Activated naive CD8-positive, alpha-beta T cell (primary cell): ENCODE results near the gene KIAA0513.

Source experiments
- H3K27ac Mint-ChIP-seq: one replicate; pipeline ENCODE4 v1.8.0; 2021; ENCODE audit warnings: mixed read lengths
- H3K27me3 Mint-ChIP-seq: one replicate; pipeline ENCODE4 v1.8.0; 2021; ENCODE audit warnings: mixed read lengths
- H3K36me3 Mint-ChIP-seq: one replicate; pipeline ENCODE4 v1.8.0; 2021; ENCODE audit warnings: mixed read lengths
- H3K4me1 Mint-ChIP-seq: one replicate; pipeline ENCODE4 v1.8.0; 2021; ENCODE audit warnings: low read depth, mixed read lengths
- H3K4me3 Mint-ChIP-seq: one replicate; pipeline ENCODE4 v1.8.0; 2021; ENCODE audit warnings: mild to moderate bottlenecking, mixed read lengths
- H3K9me3 Mint-ChIP-seq: one replicate; pipeline ENCODE4 v1.8.0; 2021; ENCODE audit warnings: low read depth, mixed read lengths

The KIAA0513 gene

DNA sequence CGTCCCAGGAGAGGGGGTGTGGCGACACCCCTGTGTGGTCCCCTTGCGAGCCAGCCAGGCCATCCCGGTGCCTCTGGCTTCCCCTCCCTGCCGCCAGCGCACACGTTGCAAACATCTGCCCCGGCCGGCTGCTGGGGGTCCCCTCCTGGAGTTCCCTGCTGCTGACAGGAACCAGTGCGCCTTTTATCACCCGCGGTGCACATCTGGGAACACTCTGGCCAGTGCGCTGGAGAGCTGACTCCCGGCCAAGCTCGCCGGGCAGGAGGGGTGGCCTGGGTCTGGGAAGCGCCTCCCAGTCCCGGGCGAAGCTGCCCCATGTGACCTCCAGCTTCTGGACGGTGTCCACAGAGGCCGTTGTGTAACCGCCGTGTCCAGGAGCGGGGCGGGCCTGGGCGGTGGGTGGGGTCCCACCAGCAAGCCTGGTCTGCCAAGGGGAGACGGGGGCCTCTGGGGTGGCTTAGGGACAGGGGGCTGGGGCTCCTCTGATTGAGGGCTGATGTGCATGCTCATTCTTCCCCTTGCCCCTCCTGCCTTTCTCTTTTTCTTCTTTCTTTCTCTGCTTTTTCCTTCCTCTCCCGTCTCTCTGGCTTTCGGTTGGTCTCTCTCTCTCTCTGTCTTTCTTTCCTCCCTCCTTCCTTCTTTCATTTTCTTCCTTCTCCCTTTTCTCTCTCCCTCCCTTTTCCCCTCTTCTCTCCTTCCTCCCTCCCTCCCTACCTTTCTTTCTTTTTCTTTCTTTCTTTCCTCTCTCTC is 109.9 kb downstream of the KIAA0513 start:
- H3K4me1 Mint-ChIP-seq: peaks cover 7% of the 10 kb centered on the region
- no peak overlapping the region for H3K27ac Mint-ChIP-seq
- no peaks in the 10 kb centered on the region for H3K36me3 Mint-ChIP-seq
- H3K4me3 Mint-ChIP-seq: peak overlapping the region; percentile 31
- no peaks in the 10 kb centered on the region for H3K9me3 Mint-ChIP-seq
- H3K27me3 Mint-ChIP-seq: peaks cover 23% of the 10 kb centered on the region

DNA sequence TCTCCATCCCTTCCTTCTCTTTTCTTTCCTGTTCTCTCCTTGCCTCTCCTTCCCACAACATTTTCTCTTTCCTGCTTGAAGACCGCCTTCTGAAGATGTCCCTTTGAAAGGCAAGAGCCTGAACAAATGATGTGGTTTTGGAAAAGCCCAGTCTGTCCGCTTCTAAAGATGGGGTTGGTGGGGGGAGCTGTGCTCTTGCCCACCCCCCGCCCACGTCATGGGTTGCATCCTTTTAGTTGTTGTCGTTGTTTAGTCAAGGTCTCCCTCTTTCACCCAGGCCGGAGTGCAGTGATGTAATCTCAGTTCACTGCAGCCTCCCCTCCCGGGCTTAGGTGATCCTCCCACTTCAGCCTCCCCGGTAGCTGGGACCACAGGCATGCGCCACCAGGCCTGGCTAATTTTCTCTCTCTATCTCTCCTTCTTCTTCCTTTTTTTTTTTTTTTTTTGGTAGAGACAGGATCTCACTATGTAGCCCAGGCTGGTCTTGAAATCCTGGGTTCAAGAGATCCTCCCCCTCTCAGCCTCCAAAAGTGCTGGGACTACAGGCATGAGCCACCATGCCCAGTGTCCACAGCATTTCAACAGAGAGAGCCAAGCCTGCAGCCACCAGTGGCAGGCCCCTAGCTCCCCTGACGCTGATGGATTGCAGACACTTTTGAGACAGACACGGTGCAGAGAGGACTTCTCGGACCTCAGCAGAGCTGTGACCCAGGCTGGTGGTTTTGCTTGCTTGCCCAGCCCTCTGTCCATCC is 110.7 kb downstream of the KIAA0513 start:
- Mint-ChIP-seq H3K27me3 (peaks cover 23% of the 10 kb centered on the region), H3K27ac (no peak overlapping the region), H3K4me1 (peaks cover 7% of the 10 kb centered on the region), H3K36me3 (no peaks in the 10 kb centered on the region), H3K4me3 (peak overlapping the region; percentile 31), H3K9me3 (no peaks in the 10 kb centered on the region)

- H3K4me3 Mint-ChIP-seq: no peak overlapping the region
- H3K4me1 Mint-ChIP-seq: peaks cover 7% of the 10 kb centered on the region
- no peak overlapping the region for H3K27ac Mint-ChIP-seq
- no peaks in the 10 kb centered on the region for H3K9me3 Mint-ChIP-seq
- no peaks in the 10 kb centered on the region for H3K36me3 Mint-ChIP-seq
- peaks cover 23% of the 10 kb centered on the region for H3K27me3 Mint-ChIP-seq
Measured at GRCh38 chr16:85138825-85139627, 111.4 kb downstream of the KIAA0513 start.

- Mint-ChIP-seq H3K9me3 (no peaks in the 10 kb centered on the region), H3K4me1 (peaks cover 7% of the 10 kb centered on the region), H3K27ac (no peak overlapping the region), H3K4me3 (no peak overlapping the region), H3K36me3 (no peaks in the 10 kb centered on the region), H3K27me3 (peaks cover 23% of the 10 kb centered on the region)
Measured at GRCh38 chr16:85139881-85140339, 112.3 kb downstream of the KIAA0513 start.

DNA sequence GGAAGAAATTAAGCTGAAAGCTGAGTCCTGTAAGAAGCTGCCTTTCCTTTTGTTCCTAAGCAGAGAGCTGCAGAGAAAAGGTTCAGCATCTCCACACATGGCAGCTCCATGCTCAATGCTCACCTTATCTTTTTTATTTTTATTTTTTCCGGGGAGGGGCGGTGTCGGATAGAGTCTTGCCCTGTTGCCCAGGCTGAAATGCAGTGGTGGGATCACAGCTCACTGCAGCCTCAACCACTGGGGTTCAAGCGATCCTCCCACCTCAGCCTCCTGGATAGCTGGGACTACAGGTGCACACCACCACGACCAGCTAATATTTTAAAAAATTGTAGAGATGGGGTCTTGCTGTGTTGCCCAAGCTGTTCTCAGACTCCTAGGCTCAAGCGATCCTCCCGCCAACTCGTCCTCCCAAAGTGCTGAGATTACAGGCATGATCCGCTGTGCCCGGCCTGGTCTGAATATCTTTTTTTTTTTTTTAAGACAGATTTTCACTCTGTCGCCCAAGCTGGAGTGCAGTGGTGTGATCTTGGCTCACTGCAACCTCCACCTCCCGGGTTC is 112.9 kb downstream of the KIAA0513 start:
- Mint-ChIP-seq H3K4me3 (no peak overlapping the region), H3K27me3 (peaks cover 23% of the 10 kb centered on the region), H3K27ac (no peak overlapping the region), H3K9me3 (no peaks in the 10 kb centered on the region), H3K36me3 (no peaks in the 10 kb centered on the region), H3K4me1 (peaks cover 7% of the 10 kb centered on the region)

- H3K27ac Mint-ChIP-seq: no peak overlapping the region
- H3K36me3 Mint-ChIP-seq: no peaks in the 10 kb centered on the region
- no peaks in the 10 kb centered on the region for H3K9me3 Mint-ChIP-seq
- H3K4me1 Mint-ChIP-seq: peaks cover 6% of the 10 kb centered on the region
- H3K4me3 Mint-ChIP-seq: no peak overlapping the region
- H3K27me3 Mint-ChIP-seq: peaks cover 22% of the 10 kb centered on the region
Measured at GRCh38 chr16:85141491-85142128, 114.0 kb downstream of the KIAA0513 start.

DNA sequence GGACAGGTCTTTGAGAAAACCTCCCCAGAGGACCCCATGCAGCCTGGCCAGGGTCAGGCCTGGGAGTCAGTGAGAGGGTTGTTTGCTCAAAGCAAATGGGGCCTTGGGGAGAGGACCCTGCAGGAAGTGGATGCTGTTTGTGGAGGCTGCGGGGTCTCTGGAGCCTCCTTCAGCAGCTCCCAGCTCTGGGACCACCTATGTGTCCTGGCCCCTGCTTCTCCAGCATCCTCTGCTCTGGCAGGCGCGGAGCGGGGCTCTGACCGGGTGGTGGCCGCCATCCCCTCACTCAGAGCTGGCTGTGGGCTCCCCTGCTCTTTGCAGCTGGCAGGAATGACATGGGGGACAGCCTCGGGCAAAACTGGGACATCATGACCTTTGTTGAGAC is 114.5 kb downstream of the KIAA0513 start:
- Mint-ChIP-seq H3K4me3 (no peak overlapping the region), H3K36me3 (no peaks in the 10 kb centered on the region), H3K27me3 (peaks cover 19% of the 10 kb centered on the region), H3K27ac (no peak overlapping the region), H3K4me1 (peaks cover 5% of the 10 kb centered on the region), H3K9me3 (no peaks in the 10 kb centered on the region)

- H3K27me3 Mint-ChIP-seq: peaks cover 17% of the 10 kb centered on the region
- H3K4me3 Mint-ChIP-seq: no peak overlapping the region
- H3K36me3 Mint-ChIP-seq: no peaks in the 10 kb centered on the region
- H3K27ac Mint-ChIP-seq: no peak overlapping the region
- no peaks in the 10 kb centered on the region for H3K9me3 Mint-ChIP-seq
- H3K4me1 Mint-ChIP-seq: peaks cover 3% of the 10 kb centered on the region
Measured at GRCh38 chr16:85142771-85143211, 115.2 kb downstream of the KIAA0513 start.
